A673 (cell line): ENCODE measurements around the gene RANGRF. TPM values are rescaled to one million over a fixed set of nuclear protein-coding genes. Genes with fewer than 3 reads are reported as not detected.

Experiments used
- BruUV-seq: library from RNA; stranded (reverse); fragments of 400-500 nt; replicated peaks from 2 replicates; lab custom pipeline; 2021; lab: Mats Ljungman, UMichigan
- CTCF ChIA-PET: fragments of 300-600 bp; sonication (Branson Sonifier 250); formaldehyde crosslinking; loops from one replicate; lab custom pipeline; 2022; ENCODE audit warnings: antibody characterized with exemption; lab: Charles Lee
- POLR2A ChIA-PET: fragments of 300-600 bp; sonication (Branson Sonifier 250); formaldehyde crosslinking; loops from one replicate; lab custom pipeline; 2022; ENCODE audit warnings: antibody characterized with exemption; ENCODE audit not compliant: low non-redundant PET; lab: Charles Lee
- DNase-seq: peaks from one replicate; pipeline ENCODE4 v3.0.0-alpha.2; 2015; ENCODE audit warnings: low spot score
- H3K27ac ChIP-seq: fragments of 200-600 bp; sonication (generic); 2 replicates; pipeline ENCODE4 v1.5.1; 2016; ENCODE audit warnings: mixed run types, low read depth, mild to moderate bottlenecking, mixed read lengths, antibody characterized with exemption, low read length; ENCODE audit not compliant: poor library complexity, severe bottlenecking
- H3K27me3 ChIP-seq: fragments of 200-600 bp; sonication (generic); replicated peaks from 2 replicates; pipeline ENCODE4 v1.6.1; 2017; ENCODE audit warnings: mixed run types, low read depth, mild to moderate bottlenecking, mixed read lengths, antibody characterized with exemption, low read length; ENCODE audit not compliant: insufficient read depth, poor library complexity
- H3K36me3 ChIP-seq: fragments of 200-600 bp; sonication (generic); 2 replicates; pipeline ENCODE4 v1.6.1; 2016; ENCODE audit warnings: mixed run types, mild to moderate bottlenecking, mixed read lengths, antibody characterized with exemption, low read length; ENCODE audit not compliant: insufficient read depth, poor library complexity, severe bottlenecking
- H3K4me1 ChIP-seq: fragments of 200-600 bp; sonication (generic); 2 replicates; pipeline ENCODE4 v1.6.1; 2017; ENCODE audit warnings: mixed run types, mild to moderate bottlenecking, mixed read lengths, antibody characterized with exemption, low read length; ENCODE audit not compliant: insufficient read depth, poor library complexity, severe bottlenecking
- H3K4me3 ChIP-seq: fragments of 200-600 bp; sonication (generic); 2 replicates; pipeline ENCODE4 v1.5.1; 2016; ENCODE audit warnings: low read depth, mixed run types, mild to moderate bottlenecking, mixed read lengths, low read length; ENCODE audit not compliant: poor library complexity, severe bottlenecking
- H3K9me3 ChIP-seq: fragments of 200-600 bp; sonication (generic); 2 replicates; pipeline ENCODE4 v1.6.1; 2016; ENCODE audit warnings: mixed run types, low read depth, mild to moderate bottlenecking, mixed read lengths, antibody characterized with exemption, low read length; ENCODE audit not compliant: poor library complexity, severe bottlenecking
- EZH2 ChIP-seq: fragments of 200-600 bp; sonication (generic); IDR thresholded peaks from 2 replicates; pipeline ENCODE4 v1.6.1; 2017; ENCODE audit warnings: borderline replicate concordance, low read depth, mild to moderate bottlenecking, mixed read lengths, antibody characterized with exemption, low read length; ENCODE audit not compliant: poor library complexity, severe bottlenecking
- intact Hi-C: fragments of 100-400 bp; cut with micrococcal nuclease; formaldehyde crosslinking; loops from one replicate; pipeline ENCODE4 v1.10.0; 2022; ENCODE audit not compliant: unreplicated experiment
- total RNA-seq: library from RNA; stranded (reverse); gene quantifications from 2 replicates; pipeline ENCODE4 v1.2.3, GENCODE V29; 2021
- TF ChIP-seq, protein P1 (sequence below): fragments of 300-800, 200-600 bp; sonication (generic); conservative IDR thresholded peaks from 2 replicates; pipeline ENCODE4 v1.5.1; 2017; ENCODE audit warnings: low read depth, mild to moderate bottlenecking, antibody characterized with exemption, low read length, moderate library complexity, mixed read lengths

The RANGRF gene
- total RNA-seq, 1 experiment from 2014 or later = 26.8 TPM

DNA sequence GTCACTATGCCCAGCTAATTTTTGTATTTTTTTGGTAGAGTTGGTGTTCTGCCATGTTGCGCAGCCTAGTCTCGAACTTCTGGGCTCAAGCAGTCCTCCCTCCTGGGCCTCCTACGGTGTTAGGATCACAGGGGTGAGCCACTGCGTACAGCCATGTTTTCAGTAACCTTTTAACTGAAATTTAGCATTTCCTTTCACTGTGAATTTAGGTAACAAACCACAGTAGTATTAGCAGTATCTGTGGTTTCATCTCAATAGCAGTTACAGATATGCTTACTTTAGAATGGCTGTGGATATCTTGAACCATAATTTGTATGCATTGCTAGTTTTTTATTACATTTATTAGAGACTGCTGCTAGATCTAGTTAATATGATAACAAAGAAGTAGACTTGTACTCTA, 4.3 kb upstream of the RANGRF start:
- Histone ChIP-seq H3K27me3 (no peaks in the 10 kb centered on the region), H3K27ac (no peak overlapping the region), H3K4me3 (no peak overlapping the region), H3K4me1 (peaks cover 3% of the 10 kb centered on the region), H3K36me3 (no peaks in the 10 kb centered on the region), H3K9me3 (no peaks in the 10 kb centered on the region)
- TF ChIP-seq EZH2 = no peak
- TF ChIP-seq, protein P1, sequence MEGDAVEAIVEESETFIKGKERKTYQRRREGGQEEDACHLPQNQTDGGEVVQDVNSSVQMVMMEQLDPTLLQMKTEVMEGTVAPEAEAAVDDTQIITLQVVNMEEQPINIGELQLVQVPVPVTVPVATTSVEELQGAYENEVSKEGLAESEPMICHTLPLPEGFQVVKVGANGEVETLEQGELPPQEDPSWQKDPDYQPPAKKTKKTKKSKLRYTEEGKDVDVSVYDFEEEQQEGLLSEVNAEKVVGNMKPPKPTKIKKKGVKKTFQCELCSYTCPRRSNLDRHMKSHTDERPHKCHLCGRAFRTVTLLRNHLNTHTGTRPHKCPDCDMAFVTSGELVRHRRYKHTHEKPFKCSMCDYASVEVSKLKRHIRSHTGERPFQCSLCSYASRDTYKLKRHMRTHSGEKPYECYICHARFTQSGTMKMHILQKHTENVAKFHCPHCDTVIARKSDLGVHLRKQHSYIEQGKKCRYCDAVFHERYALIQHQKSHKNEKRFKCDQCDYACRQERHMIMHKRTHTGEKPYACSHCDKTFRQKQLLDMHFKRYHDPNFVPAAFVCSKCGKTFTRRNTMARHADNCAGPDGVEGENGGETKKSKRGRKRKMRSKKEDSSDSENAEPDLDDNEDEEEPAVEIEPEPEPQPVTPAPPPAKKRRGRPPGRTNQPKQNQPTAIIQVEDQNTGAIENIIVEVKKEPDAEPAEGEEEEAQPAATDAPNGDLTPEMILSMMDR = no peak
- intact Hi-C loops = no loop called here
- CTCF ChIA-PET = no interaction called here
- POLR2A ChIA-PET = no interaction called here
- no peak for DNase-seq
- BruUV-seq = no TSS peak

DNA sequence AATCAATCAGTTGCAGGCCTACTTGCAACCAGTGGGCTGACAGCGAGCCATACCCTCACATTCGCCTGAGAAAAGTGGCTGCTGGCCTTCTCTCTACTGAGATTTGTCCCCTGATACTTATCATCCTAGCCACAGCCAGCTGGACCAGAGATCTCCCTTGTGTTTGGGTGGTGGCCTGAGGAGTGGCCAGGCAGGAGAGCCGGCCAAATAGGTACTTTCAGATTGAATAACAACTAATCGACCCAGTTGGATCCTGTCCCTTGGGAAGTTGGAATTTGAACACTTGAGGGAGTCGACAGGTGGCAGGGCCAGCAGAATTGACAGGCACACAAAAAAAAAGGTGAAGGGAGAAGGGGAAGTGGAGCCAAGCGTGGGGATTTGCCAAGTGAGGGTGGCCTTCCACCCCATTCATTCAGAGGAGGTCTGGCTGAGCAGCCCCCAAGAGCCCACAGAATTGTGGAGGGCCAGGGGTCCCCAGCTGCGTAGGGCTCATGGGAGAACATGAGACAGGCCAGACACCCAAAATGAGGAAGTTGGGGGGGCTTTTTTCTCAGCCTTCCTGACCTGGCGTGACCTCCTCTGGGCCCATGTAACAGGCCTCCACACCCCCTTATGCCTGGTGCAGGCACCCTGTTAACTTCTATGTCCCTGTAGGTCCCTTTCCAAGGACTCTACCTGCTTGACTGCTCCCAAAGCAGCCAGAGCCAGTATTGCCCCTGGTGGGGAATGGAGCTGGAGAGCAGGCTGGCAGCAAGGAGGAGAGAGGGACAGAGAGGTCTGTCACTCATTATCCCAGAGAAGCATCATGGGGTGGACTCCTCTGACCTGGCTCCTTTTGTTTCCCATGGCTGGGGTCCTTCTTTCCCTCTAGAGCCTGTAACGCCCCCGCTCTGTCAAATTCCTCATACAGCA, 2.9 kb upstream of the RANGRF start:
- POLR2A ChIA-PET = no interaction called here

DNA sequence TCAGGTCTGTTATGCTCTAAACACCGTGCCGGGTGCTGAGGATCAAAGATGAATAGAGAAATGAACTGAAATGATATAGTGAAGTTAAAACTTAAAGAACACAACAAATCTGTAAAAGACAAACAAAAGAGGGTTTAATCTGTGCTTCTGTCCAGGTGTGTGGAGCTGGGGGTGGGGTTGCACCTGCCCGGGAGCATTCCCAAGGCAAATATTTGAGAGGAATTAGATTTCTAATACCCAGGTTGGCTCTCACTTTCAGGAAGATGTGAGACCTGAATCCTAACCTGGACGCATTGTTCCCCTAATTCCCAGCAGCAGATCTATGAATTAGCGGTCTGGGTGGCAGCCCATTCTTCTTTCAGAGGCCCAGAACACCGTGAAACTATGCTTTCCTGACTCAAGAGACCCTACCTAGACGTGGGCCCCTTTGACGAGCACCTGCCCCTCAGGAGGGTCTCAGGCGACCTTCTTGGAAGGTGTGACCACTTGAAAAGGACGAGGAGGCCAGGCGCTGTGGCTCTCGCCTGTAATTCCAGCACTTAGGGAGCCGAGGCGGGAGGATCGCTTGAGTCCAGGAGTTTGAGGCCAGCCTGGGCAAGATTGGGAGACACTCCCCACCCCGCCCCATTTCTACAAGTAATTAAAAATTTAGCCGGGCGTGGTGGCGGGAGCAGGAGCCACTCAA, 677 bp upstream of the RANGRF start:
- peaks cover 11% of the 10 kb centered on the region for H3K4me1 ChIP-seq
- H3K36me3 ChIP-seq = no peaks in the 10 kb centered on the region
- H3K27ac ChIP-seq = peak overlapping the region; percentile 80
- peak overlapping the region; percentile 62 for H3K4me3 ChIP-seq
- BruUV-seq = TSS peak; percentile 60
- CTCF ChIA-PET = no interaction called here
- H3K9me3 ChIP-seq = no peaks in the 10 kb centered on the region
- no peaks in the 10 kb centered on the region for H3K27me3 ChIP-seq
- POLR2A ChIA-PET = no interaction called here
- intact Hi-C loops = no loop called here
- no peak for DNase-seq
- TF ChIP-seq EZH2 = no peak
- TF ChIP-seq, protein P1 = no peak

More for the DNA sequence above, 2.9 kb upstream of the RANGRF start:
- BruUV-seq = no TSS peak
- Histone ChIP-seq H3K36me3 (no peaks in the 10 kb centered on the region), H3K4me3 (no peak overlapping the region), H3K27me3 (no peaks in the 10 kb centered on the region), H3K27ac (no peak overlapping the region), H3K9me3 (no peaks in the 10 kb centered on the region), H3K4me1 (peaks cover 11% of the 10 kb centered on the region)
- TF ChIP-seq, protein P1 = no peak
- no peak for TF ChIP-seq EZH2
- CTCF ChIA-PET = no interaction called here
- no peak for DNase-seq
- intact Hi-C loops = no loop called here
